K562 (cell line): ENCODE data around the gene MICALL2. TPM values are rescaled to one million over a fixed set of nuclear protein-coding genes. Genes with fewer than 3 reads are reported as not detected.

Experiments
- BCL6 ChIP-seq: fragments of 250-450 bp; sonication (Bioruptor Pico); IDR thresholded peaks from 2 replicates; pipeline ENCODE4 v1.4.0; 2020
- CC2D1A ChIP-seq: fragments of 450-650 bp; IDR thresholded peaks from 2 replicates; pipeline ENCODE4 v1.6.1; 2017; ENCODE audit warnings: mild to moderate bottlenecking
- CTCF ChIP-seq, 3 experiments: IDR thresholded peaks in 2 of 3; conservative IDR thresholded peaks in 1 of 3; 2 replicates each; pipeline ENCODE4 v1.5.1; 2011 to 2012; ENCODE audit warnings: low read length in 3 of 3, mild to moderate bottlenecking in 3 of 3, control low read depth in 2 of 3, improper control_type of control experiment in 1 of 3, inconsistent platforms in 1 of 3, low read depth in 1 of 3, mixed read lengths in 1 of 3, moderate library complexity in 1 of 3; ENCODE audit not compliant: insufficient read depth in 2 of 3
- ESRRA ChIP-seq: fragments of 450-650 bp; IDR thresholded peaks from 2 replicates; pipeline ENCODE4 v1.6.1; 2014; ENCODE audit warnings: low read depth, mild to moderate bottlenecking, moderate library complexity, borderline replicate concordance
- FIP1L1 ChIP-seq: fragments of 200-400 bp; formaldehyde crosslinking; IDR thresholded peaks from 2 replicates; pipeline ENCODE4 v1.6.1; 2018; ENCODE audit warnings: mild to moderate bottlenecking, low read depth, low read length; ENCODE audit not compliant: poor library complexity, severe bottlenecking
- FOXP1 ChIP-seq: sonication (generic); formaldehyde crosslinking; IDR thresholded peaks from 2 replicates; pipeline ENCODE4 v1.8.0; 2022; ENCODE audit warnings: mild to moderate bottlenecking, missing genetic modification reagents
- HEY1 ChIP-seq: fragments of 250-450 bp; sonication (Bioruptor Pico); IDR thresholded peaks from 2 replicates; pipeline ENCODE4 v1.5.0; 2020; ENCODE audit warnings: mild to moderate bottlenecking, moderate library complexity, borderline replicate concordance
- KAT2B ChIP-seq: IDR thresholded peaks from one replicate; pipeline ENCODE4 v1.6.1; 2012; ENCODE audit warnings: low read depth, mild to moderate bottlenecking, control low read depth, inconsistent platforms, low read length, moderate library complexity
- KDM2B ChIP-seq: fragments of 250-450 bp; sonication (Bioruptor Pico); IDR thresholded peaks from 2 replicates; pipeline ENCODE4 v1.8.0; 2021; ENCODE audit warnings: mild to moderate bottlenecking, moderate library complexity
- MAFF ChIP-seq: IDR thresholded peaks from 2 replicates; pipeline ENCODE4 v1.6.1; 2012; ENCODE audit warnings: low read length, improper control_type of control experiment
- MXD1 ChIP-seq: fragments of 250-450 bp; sonication (Bioruptor Pico); IDR thresholded peaks from 2 replicates; pipeline ENCODE4 v1.8.0; 2021; ENCODE audit warnings: borderline replicate concordance, mild to moderate bottlenecking, moderate library complexity; ENCODE audit not compliant: poor library complexity, severe bottlenecking
- POLR2G ChIP-seq: fragments of 200-400 bp; formaldehyde crosslinking; IDR thresholded peaks from 2 replicates; pipeline ENCODE4 v1.6.1; 2017; ENCODE audit warnings: low read depth, mild to moderate bottlenecking, antibody characterized with exemption, low read length, moderate library complexity
- PTRF ChIP-seq: fragments of 450-650 bp; IDR thresholded peaks from 2 replicates; pipeline ENCODE4 v1.6.1; 2016; ENCODE audit warnings: mild to moderate bottlenecking, missing genetic modification characterization, missing compliant biosample characterization
- SNAPC5 ChIP-seq: fragments of 250-450 bp; sonication (Bioruptor Pico); IDR thresholded peaks from 2 replicates; pipeline ENCODE4 v1.8.0; 2021; ENCODE audit warnings: moderate library complexity, mild to moderate bottlenecking, inconsistent platforms
- SP1 ChIP-seq: sonication (generic); formaldehyde crosslinking; IDR thresholded peaks from 2 replicates; pipeline ENCODE4 v1.8.1; 2022; ENCODE audit warnings: mild to moderate bottlenecking, missing genetic modification reagents
- TFAM ChIP-seq: fragments of 250-450 bp; sonication (Bioruptor Pico); conservative IDR thresholded peaks from 2 replicates; pipeline ENCODE4 v1.5.0; 2021; ENCODE audit warnings: mild to moderate bottlenecking, moderate library complexity
- TGIF2 ChIP-seq: sonication (generic); formaldehyde crosslinking; IDR thresholded peaks from 2 replicates; pipeline ENCODE4 v1.8.1; 2022; ENCODE audit warnings: mild to moderate bottlenecking, missing genetic modification reagents, moderate library complexity
- ZFP36 ChIP-seq: fragments of 150-350 bp; IDR thresholded peaks from 2 replicates; pipeline ENCODE4 v1.6.1; 2018; ENCODE audit warnings: low read length, low read depth; ENCODE audit not compliant: partially characterized antibody
- ZNF280A ChIP-seq: fragments of 450-650 bp; IDR thresholded peaks from 2 replicates; pipeline ENCODE4 v1.6.1; 2018; ENCODE audit warnings: mild to moderate bottlenecking, low read depth; ENCODE audit not compliant: partially characterized antibody
- ZNF766 ChIP-seq: fragments of 200-800 bp; sonication (Bioruptor generic); conservative IDR thresholded peaks from 2 replicates; pipeline ENCODE4 v1.6.1; 2016; ENCODE audit warnings: missing genetic modification characterization, missing compliant biosample characterization
- polyA plus RNA-seq, 8 experiments: library from polyadenylated mRNA; depleted of rRNA in 4 of 8; stranded (reverse) in 5 of 8; unstranded in 3 of 8; fragments of >200 nt; fragmentation: Nextera tagmentation in 2 of 8; fragmentation: Illumina TruSeq in 1 of 8; extraction: Ambion mirVana in 2 of 8; extraction: Trizol in 1 of 8; gene quantifications; 2 replicates each; pipeline versions ENCODE4 v1.2.1 to v1.2.3, GENCODE V29; 2011 to 2014; ENCODE audit warnings: inconsistent platforms in 1 of 8, missing spikeins in 1 of 8
- total RNA-seq, 7 experiments: library from RNA; depleted of rRNA in 6 of 7; stranded (reverse); fragments of >200 nt in 6 of 7; fragmentation: Illumina TruSeq in 2 of 7; extraction: Trizol in 2 of 7; gene quantifications; 2 replicates each; pipeline versions ENCODE4 v1.2.1 to v1.2.3, GENCODE V29; 2011 to 2021; ENCODE audit warnings: low replicate concordance in 1 of 7
- TF ChIP-seq, protein P1 (sequence below), 2 experiments: fragments of 450-650 bp; conservative IDR thresholded peaks; 2 replicates each; pipeline ENCODE4 v1.6.1; 2017; ENCODE audit warnings: mild to moderate bottlenecking in 2 of 2, moderate library complexity in 2 of 2

The MICALL2 gene
- total and polyA plus RNA-seq, 9 of the 15 experiments (the other 6 are each of a cell fraction or from before 2014, with no cell fraction given): 1.8 to 103 (median 17.0) TPM

DNA sequence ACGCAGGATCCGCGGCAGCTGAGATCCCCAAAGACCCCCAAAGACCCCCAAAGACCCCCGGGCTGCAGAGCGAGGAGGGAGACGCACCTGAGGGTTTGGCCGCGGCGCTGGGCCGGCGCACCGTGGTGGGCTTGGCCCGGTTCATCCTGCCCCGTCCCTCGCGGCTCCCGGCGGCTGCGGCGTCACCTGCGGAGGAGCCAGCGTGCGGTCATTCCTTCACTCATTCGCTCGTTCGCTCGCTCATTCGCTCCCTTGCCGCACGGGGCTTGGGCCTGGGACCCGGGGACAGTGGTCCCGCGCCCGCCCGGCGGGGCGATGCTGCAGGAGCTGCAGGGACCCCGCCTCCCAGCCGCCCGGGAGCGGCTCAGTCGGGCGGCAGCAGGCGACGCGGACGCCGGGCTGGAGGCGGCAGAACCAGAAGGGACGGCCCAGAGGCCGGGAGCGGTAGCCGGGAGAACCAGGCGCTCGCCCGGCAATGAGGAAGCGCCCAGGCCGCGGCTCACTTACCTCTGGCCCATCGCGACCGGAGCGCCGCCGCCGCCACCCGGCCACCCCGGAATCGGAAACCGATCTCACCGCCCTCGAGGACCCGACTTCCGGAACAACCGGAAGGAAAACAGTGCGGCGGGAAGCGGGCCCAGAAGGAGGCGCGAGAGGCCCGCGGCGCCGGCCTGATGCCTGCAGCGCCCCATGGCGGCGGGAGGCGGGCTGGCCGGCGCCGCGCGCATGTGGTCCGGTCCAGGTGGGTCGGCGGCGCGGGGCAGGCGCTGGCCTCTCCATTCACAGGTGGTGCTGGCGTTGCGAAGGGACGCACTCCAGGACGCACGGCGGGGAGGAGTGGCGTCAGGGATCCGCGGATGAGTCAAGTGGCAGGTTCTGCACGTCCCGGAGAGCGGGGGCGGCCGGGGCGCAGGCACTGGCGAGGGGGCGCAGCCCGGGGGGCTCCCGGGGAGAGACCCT, 44.8 kb upstream of the MICALL2 start, which contains the start of gene INTS1 (continued):
- TF ChIP-seq POLR2G: peak; percentile 96
- no peak for TF ChIP-seq CC2D1A
- no peak for TF ChIP-seq MXD1 (CRISPR knock-in tag)
- TF ChIP-seq KAT2B: no peak
- peak; percentile 73 for TF ChIP-seq ESRRA
- TF ChIP-seq CTCF (IDR thresholded peaks at IDR 0.05 in 2 of 3, conservative IDR thresholded peaks at IDR 0.05 in 1 of 3; ENCODE audit: insufficient read depth in 2 of 3, low read depth in 1 of 3, low read length in 3 of 3): peak; percentile 78 to 99 (median 98)
- TF ChIP-seq SP1 (CRISPR knock-in tag): 0 out of 2 replicates have a peak, but pooled peaks have one; percentile 16
- TF ChIP-seq FOXP1: no peak
- TF ChIP-seq ZNF280A: no peak
- TF ChIP-seq ZFP36: no peak
- 0 out of 2 replicates have a peak, but pooled peaks have one; percentile 52 for TF ChIP-seq KDM2B
- no peak for TF ChIP-seq SNAPC5 (CRISPR knock-in tag)
- 0 out of 2 replicates have a peak, but pooled peaks have one; percentile 71 for TF ChIP-seq TGIF2 (CRISPR knock-in tag)
- TF ChIP-seq FIP1L1: peak; percentile 85
- no peak for TF ChIP-seq PTRF (tag)
- TF ChIP-seq TFAM (CRISPR knock-in tag): no peak
- no peak for TF ChIP-seq MAFF
- no peak for TF ChIP-seq HEY1 (CRISPR knock-in tag)
- TF ChIP-seq BCL6: no peak
- TF ChIP-seq, protein P1, sequence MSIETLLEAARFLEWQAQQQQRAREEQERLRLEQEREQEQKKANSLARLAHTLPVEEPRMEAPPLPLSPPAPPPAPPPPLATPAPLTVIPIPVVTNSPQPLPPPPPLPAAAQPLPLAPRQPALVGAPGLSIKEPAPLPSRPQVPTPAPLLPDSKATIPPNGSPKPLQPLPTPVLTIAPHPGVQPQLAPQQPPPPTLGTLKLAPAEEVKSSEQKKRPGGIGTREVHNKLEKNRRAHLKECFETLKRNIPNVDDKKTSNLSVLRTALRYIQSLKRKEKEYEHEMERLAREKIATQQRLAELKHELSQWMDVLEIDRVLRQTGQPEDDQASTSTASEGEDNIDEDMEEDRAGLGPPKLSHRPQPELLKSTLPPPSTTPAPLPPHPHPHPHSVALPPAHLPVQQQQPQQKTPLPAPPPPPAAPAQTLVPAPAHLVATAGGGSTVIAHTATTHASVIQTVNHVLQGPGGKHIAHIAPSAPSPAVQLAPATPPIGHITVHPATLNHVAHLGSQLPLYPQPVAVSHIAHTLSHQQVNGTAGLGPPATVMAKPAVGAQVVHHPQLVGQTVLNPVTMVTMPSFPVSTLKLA (conservative IDR thresholded peaks at IDR 0.05): peak; percentile 92 to 97
- TF ChIP-seq ZNF766 (CRISPR knock-in tag): peak; percentile 54; the same call in 1 of the 2 replicates
